Astrocyte of the hippocampus (primary cell): ENCODE measurements around the gene INPP4A.
A peak's percentile ranks its signal among the peaks of the same experiment; 100 is the strongest.

ENCODE experiments used
- DNase-seq: peaks from one replicate; pipeline ENCODE4 v3.0.0; 2011; ENCODE audit warnings: low read depth, low spot score

Gene INPP4A

GRCh38 chr2:98494699-98495098, 50.0 kb downstream of the INPP4A start:
- DNase-seq, result no peak

GRCh38 chr2:98496750-98497493, 52.3 kb downstream of the INPP4A start:
- no peak for DNase-seq

- DNase-seq, result no peak
These were observed 54.2 kb downstream of the INPP4A start for GRCh38 chr2:98498703-98499440.

- DNase-seq, result no peak
These were observed 55.9 kb downstream of the INPP4A start for GRCh38 chr2:98500561-98500960.

GRCh38 chr2:98501223-98501622, 56.6 kb downstream of the INPP4A start:
- no peak for DNase-seq

- no peak for DNase-seq
These were observed 57.2 kb downstream of the INPP4A start for GRCh38 chr2:98501876-98502275.

GRCh38 chr2:98502556-98503335, 58.1 kb downstream of the INPP4A start:
- DNase-seq, result peak; percentile 88

- DNase-seq, result no peak
These were observed 58.9 kb downstream of the INPP4A start for GRCh38 chr2:98503481-98504105.

GRCh38 chr2:98504381-98505109, 59.9 kb downstream of the INPP4A start:
- no peak for DNase-seq

GRCh38 chr2:98505311-98505808, 60.7 kb downstream of the INPP4A start:
- DNase-seq, result no peak

GRCh38 chr2:98505971-98506664, 61.5 kb downstream of the INPP4A start:
- no peak for DNase-seq

GRCh38 chr2:98506881-98507280, 62.2 kb downstream of the INPP4A start:
- no peak for DNase-seq

GRCh38 chr2:98507461-98507860, 62.8 kb downstream of the INPP4A start:
- DNase-seq, result no peak

GRCh38 chr2:98507891-98508708, 63.4 kb downstream of the INPP4A start:
- no peak for DNase-seq

GRCh38 chr2:98508709-98509066, 64.0 kb downstream of the INPP4A start:
- peak; percentile 57 for DNase-seq

GRCh38 chr2:98509542-98510321, 65.1 kb downstream of the INPP4A start:
- no peak for DNase-seq

GRCh38 chr2:98510322-98510662, 65.6 kb downstream of the INPP4A start:
- DNase-seq, result no peak

- DNase-seq, result no peak
These were observed 67.3 kb downstream of the INPP4A start for GRCh38 chr2:98511981-98512380.

- no peak for DNase-seq
These were observed 68.0 kb downstream of the INPP4A start for GRCh38 chr2:98512699-98513098.
